ENCODE measurements around the gene ADGRV1.
"Not testable (repeated sequence)": the region's sequence is repeated elsewhere in the genome, so short reads cannot be mapped to it uniquely, and the experiment has no call there.

ADGRV1 gene

GRCh38 chr5:90948969-90949368 is 390.4 kb downstream of the ADGRV1 start:
- DNase-seq (ENCODE audit: low spot score): no peak

DNA sequence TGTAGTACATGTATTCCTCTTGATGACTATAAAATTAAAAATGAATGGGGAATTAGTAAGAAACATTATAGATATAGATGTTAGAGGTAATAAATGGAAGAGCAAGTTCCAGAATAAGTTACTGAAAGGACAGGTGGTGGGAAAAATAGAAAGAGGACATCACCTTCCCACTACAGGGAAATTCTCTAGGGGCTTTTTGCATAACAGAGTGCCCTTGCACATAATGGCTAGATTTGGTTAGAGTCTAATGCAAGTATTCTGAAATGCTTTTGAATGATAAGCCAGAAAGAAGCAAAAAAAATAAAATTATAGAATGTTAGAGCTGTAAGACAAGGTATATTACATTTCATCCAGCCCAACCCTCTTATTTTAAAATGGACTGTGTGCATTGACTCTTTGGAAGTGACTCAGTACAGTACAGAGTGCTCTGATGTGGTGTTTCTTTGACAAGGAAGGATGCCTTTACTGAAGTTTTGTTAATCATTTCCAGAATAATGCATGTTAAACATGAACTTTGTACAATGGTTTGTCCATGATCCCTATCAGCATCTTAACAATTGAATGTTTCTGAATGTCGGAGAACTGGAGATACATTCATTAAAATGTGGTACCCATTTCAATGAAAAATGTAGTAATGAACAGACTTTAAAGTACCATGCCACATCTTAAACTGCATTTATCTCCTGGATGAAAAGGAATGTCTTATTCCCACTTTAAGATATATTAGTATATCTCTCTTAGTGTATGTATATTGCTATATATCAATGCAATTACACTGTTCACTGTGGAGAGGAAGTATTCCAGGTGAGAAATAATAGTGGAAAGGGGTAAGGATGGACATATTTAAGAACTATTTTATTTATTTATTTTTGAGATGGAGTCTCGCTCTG is 391.1 kb downstream of the ADGRV1 start:
- no peak for DNase-seq (ENCODE audit: low spot score)

- DNase-seq (ENCODE audit: low spot score): no peak
Measured at GRCh38 chr5:90955001-90955635, 396.5 kb downstream of the ADGRV1 start.

DNA sequence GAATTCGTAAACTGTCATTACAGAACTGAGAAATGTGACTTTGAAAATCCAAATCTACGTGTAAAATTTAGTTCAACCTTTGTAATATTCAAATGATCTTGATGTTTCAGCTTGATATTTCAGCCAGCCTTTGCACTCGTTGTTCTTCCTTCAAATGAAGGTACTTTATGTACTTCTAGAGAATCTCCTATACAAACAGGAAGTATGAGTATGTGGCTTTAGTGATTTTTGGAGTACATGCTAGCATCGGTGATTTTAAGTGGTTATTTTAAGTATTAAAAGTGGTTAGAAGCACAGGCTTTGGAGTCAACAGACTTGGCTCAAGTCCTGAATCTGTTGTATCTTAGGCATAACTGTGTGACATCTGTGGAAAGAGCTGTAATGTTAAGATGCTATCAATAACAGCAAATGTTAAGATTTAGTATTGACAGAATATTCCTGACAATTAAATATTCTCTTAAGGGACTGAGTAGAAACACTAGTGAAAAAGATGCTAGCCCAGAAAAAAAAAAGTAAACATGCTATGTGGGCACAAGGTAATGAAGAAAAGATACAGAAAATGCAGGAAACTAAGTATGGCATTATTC is 398.0 kb downstream of the ADGRV1 start:
- no peak for DNase-seq (ENCODE audit: low spot score)

DNA sequence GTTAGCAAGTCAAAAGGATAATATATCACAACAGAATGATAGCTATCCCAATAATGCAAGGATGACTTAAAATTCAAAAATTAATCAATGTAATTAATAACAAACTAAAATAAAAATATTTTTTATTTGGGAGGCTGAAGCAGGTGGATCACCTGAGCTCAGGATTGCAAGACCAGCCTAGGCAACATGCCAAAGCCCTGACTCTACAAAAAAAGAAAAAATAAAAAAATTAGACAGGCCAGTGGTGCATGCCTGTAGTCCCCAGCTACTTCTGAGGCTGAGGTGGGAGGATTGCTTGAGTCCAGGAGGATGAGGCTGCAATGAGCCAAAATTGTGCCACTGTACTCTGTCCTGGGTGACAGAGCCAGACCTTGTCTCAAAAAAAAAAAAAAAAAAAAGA is 399.3 kb downstream of the ADGRV1 start:
- DNase-seq (ENCODE audit: low spot score): no peak

DNA sequence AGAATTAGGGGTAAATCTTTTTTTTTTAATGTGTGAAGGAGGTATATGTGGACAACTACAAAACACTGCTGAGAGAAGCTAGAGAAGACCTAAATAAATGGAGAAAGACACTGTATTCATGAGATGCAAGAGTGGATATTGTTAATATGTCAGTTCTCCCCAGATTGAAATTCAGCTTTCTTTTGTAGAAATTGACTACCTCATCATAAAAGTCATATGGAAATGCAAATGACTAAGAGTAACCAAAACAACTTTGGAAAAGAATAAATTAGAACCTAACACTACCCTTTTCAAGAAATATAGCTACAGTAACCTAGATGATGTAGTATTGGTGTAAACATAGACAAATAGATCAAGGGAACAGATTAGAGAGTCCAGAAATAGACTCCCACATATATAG is 400.7 kb downstream of the ADGRV1 start:
- no peak for DNase-seq (ENCODE audit: low spot score)

DNA sequence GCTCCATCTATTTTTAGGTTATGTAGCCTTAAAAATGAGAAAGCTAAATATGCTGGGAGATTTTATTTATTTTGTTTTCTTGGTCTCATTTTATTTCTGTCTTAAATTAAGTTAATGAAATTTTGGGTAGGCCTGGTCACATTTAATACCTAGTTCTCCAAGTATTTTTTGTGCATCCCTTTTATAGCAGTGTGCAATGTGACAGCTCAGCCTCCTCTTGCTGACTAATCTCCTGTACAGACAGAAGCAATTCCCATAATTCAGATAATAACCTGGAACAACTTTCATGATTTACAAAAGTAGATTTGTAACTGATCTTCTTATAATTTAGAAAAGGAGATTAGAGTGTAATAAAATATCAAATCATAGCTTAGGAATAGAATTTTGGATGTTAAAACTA is 403.9 kb downstream of the ADGRV1 start:
- DNase-seq (ENCODE audit: low spot score): no peak

- DNase-seq (ENCODE audit: low spot score): no peak
Measured at GRCh38 chr5:90965110-90965685, 406.6 kb downstream of the ADGRV1 start.

- no peak for DNase-seq (ENCODE audit: low spot score)
Measured at GRCh38 chr5:90967443-90967842, 408.8 kb downstream of the ADGRV1 start.

DNA sequence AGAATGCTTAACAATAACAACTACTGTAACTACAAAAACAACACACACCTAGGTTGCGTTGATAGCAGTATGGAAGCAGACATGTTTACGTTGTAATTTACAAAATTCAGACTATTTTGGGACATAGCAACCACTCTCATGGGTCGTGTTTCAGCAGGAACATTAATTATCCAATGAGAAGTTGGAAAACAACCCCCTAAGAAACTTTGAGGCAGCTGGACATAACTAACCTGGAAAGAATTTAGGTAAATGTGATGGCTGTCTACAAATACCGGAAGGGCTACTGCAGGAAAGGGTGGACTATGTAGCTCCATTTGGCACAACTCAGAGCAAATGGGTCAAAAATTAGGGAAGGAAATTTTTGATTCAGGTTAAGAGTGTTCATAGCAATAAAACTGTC is 409.3 kb downstream of the ADGRV1 start:
- no peak for DNase-seq (ENCODE audit: low spot score)

DNA sequence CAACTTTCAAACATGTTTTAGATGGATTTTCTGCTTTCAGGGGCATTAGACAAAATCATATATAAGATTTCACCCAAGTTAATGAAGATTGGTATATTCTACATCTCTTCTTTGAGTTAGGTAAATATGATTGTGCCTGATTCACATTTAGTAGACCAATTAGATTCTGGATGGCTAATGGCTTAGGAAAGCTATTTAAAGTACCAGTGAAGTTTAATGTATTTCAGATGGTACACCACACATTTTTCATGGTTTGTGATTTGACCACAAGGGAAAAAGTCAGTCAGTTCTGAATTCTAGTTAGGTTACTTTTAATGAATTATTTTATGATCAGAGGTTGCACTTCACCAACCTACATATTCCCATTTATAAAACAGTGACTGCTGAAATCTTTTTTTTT is 409.7 kb downstream of the ADGRV1 start:
- DNase-seq (ENCODE audit: low spot score): no peak

- not testable (repeated sequence) for DNase-seq (ENCODE audit: low spot score)
Measured at GRCh38 chr5:90969945-90970344, 411.3 kb downstream of the ADGRV1 start.

- no peak for DNase-seq (ENCODE audit: low spot score)
Measured at GRCh38 chr5:90981177-90981576, 422.6 kb downstream of the ADGRV1 start.

GRCh38 chr5:90981821-90982220 is 423.2 kb downstream of the ADGRV1 start:
- DNase-seq (ENCODE audit: low spot score): no peak

DNA sequence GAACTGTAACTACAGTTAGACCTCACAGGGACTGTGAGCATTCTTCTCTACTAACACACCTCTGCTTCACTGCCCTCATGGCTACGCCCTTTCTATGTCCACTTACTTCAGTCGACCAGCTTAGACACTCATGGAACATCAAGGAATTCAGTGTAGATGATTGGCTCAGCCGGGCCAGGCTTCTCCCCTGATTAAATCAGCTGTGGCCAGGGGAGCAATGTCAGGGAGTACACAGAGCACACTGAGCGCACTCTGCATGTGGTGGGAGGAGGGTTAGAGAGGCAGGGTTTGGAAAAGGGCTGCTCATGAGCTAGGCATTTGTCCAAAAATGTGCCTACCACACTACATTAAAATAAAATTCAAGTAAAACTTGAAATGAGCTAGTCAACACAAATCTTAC is 424.0 kb downstream of the ADGRV1 start:
- no peak for DNase-seq (ENCODE audit: low spot score)

- DNase-seq (ENCODE audit: low spot score): no peak
Measured at GRCh38 chr5:90983148-90983547, 424.6 kb downstream of the ADGRV1 start.

GRCh38 chr5:90983711-90984124 is 425.1 kb downstream of the ADGRV1 start:
- DNase-seq (ENCODE audit: low spot score): no peak

- no peak for DNase-seq (ENCODE audit: low spot score)
Measured at GRCh38 chr5:90985341-90985740, 426.7 kb downstream of the ADGRV1 start.

DNA sequence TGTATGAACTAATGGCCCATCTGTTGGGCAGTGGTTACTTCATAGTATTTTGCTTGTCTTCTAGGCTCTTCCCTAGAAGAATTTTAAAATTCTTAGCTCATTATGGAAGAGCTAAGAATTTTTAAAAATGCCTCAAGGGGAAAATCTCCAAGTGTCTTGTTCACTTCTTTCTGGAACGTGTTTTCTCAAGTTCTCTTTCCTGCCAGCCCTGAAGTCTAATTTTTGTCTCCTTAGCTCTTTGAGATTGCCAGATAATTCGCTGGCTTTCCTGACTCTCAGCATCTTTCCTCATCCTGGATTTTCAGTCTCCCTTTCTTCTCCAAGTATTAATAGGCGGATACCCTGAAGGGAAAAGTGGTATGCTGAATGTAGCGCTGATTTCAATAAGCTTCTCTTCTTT is 429.1 kb downstream of the ADGRV1 start:
- DNase-seq (ENCODE audit: low spot score): no peak

DNA sequence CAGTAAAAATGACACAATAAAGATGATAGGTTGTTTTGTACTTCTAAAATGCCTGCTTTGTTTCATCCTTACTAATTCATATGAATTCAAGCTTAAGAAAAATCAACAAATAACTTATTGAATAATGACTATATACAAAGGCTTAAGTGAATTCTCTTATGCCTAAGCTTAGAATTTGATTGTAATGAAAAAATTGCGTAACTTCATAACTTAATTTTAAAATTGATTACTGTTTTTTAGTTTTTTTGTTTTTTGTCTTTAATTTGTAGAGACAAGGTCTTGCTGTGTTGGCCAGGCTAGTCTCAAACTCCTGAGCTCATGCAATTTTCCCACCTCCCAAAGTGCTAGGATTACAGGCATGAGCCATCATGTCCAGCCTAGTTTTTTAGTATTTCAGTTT is 432.6 kb downstream of the ADGRV1 start:
- no peak for DNase-seq (ENCODE audit: low spot score)

DNA sequence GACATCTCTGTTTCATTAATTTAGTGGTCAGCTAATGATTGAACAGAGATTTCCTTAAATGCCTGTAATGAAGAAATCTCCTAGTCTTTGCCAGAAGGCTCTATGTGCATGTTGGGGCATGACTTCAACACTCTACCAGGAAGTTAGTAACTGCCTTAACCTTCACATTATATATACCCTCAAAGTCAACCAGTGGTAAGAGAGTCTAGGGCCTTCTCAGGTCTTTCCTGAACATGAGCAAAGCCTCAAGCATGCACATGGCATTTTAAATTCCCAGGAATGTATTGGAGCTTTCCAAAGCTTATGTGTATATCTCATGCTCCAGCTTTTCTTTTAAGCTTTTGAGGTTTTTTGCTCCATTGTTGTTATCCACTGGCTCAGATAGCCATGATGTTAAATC is 436.2 kb downstream of the ADGRV1 start:
- no peak for DNase-seq (ENCODE audit: low spot score)

GRCh38 chr5:90996089-90996488 is 437.5 kb downstream of the ADGRV1 start:
- DNase-seq (ENCODE audit: low spot score): no peak

GRCh38 chr5:90997082-90997481 is 438.5 kb downstream of the ADGRV1 start:
- DNase-seq (ENCODE audit: low spot score): no peak

All from CD4-positive, alpha-beta T cell treated with Interleukin-15 for 4 hours (primary cell).